HG02610 (cell line): ENCODE results near the gene TKFC.
"Not testable (repeated sequence)": the region's sequence is repeated elsewhere in the genome, so short reads cannot be mapped to it uniquely, and the experiment has no call there.

ENCODE experiments used
- ATAC-seq: cut with Tn5 transposase; IDR thresholded peaks from one replicate; pipeline ENCODE4 v1.9.1; 2021; ENCODE audit warnings: mild to moderate bottlenecking, moderate library complexity; ENCODE audit not compliant: unreplicated experiment

The TKFC gene

DNA sequence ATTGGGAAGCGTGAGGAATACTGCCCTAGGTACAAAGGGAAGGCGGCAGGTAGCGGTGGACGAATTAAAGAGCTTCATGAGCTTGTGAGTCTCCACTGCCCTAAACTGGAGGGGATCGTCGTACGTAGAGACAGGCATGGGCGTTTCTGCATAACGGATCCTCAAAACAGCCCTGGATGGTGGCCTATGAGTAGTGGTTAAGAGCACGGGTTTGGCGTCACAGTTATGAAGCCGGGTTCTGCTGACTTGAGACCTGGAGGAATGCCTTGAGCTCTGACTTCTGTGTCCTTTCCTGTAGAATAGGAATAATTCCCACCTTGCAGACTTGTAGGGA is 29.5 kb downstream of the TKFC start:
- ATAC-seq: no peak

GRCh38 chr11:61364012-61364675 is 31.1 kb downstream of the TKFC start:
- ATAC-seq: no peak

DNA sequence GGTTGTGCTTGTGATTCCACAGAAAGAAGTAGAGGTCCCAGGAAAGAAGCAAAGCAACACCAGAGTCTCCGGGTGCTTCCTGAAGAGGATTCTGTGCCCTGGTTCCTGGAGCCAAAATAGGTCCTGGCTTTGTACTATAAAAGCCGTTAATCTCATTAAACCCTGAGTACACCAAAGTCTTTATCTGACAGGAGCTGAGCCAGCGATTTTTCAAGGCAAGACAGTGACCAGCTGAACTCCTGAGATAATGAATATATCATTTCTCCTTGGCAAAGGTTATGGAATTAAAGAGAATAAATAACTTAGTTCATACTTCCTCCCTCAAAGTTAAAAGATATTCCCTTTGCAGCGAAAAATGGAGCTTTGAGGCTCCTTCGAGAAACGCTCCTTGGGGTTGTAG is 34.4 kb downstream of the TKFC start:
- no peak for ATAC-seq

- ATAC-seq: no peak
Observed at GRCh38 chr11:61368646-61369045, 35.6 kb downstream of the TKFC start.

- peak; percentile 73 for ATAC-seq
Observed at GRCh38 chr11:61369372-61370348, 36.6 kb downstream of the TKFC start.

- no peak for ATAC-seq
Observed at GRCh38 chr11:61370349-61371005, 37.4 kb downstream of the TKFC start.

DNA sequence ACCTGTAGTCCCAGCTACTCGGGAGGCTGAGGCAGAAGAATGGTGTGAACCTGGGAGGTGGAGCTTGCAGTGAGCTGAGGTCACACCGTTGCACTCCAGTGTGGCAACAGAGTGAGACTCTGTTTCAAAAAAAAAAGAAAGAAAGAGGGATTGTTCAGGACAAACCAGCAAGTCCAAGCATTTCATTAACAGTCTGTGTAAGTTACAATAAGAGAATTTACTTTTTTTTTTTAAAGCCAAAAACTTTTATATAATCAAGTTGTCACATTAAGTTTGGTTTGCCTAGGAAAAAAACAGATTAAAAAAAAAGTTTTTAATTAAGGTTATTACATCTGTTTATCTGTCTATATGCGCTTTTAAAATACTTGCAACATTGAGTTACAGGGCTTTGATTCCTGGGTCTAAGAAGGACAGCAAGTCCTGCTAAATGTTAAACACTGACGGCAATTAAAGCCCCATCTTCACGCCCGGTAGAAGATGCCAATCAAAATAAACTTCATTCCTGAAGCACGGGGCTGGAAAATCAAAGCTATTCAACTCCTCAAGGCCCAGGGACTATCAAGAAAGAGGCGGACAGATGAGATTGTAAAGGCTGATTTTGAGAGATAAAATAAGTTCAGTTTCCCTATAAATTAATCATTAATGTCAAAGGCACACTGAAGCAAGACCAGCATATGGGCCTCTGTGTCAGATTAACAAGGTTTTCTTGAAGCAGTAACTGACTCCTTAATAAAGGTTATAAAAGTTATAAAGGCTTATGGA is 39.8 kb downstream of the TKFC start:
- no peak for ATAC-seq

DNA sequence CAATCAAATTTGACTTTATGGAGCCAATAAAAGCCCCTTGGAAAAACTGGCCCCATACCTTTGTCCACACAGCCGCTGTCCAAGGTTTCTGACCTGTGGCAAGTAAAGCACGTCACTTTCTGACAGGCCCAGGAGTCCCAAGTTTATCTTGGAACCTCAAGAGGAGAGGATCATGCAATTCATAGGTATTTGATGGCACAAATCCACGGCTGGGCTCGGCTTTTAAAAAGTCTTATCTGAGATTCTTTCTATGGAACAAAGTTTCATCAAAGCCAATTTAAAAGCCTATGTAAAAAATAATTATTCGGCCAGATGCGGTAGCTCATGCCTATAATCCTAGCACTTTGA is 42.7 kb downstream of the TKFC start:
- ATAC-seq: no peak

DNA sequence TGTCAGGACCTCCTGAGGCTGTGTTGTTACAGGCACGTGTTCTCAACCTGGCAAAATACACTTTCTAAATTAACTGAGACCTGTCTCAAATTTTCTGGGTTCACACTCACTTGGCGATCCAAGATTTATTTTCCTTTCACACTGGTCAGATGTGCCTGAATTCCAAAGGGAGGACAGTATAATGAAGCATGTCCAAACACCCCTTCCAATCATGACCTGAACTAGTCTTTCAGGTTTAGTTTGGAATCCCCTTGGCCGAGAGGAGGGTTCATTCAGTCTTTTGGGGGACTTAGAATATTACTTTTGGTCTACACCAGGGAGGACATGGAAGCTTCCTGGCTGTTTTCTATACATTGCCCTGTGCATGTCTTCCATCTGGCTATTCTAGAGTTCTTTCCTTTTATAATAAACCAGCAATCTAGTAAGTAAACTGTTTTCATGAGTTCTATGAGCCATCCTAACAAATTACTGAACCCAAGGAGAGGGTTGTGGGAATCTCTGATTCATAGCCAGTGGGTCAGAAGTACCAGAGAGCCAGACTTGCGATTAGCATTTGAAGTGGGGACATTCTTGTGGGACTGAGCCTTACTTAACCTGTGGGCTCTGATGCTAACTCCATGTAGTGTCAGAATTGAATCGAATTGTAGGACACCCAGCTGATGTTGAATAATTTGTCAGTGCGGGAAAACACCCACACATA is 44.6 kb downstream of the TKFC start:
- no peak for ATAC-seq

DNA sequence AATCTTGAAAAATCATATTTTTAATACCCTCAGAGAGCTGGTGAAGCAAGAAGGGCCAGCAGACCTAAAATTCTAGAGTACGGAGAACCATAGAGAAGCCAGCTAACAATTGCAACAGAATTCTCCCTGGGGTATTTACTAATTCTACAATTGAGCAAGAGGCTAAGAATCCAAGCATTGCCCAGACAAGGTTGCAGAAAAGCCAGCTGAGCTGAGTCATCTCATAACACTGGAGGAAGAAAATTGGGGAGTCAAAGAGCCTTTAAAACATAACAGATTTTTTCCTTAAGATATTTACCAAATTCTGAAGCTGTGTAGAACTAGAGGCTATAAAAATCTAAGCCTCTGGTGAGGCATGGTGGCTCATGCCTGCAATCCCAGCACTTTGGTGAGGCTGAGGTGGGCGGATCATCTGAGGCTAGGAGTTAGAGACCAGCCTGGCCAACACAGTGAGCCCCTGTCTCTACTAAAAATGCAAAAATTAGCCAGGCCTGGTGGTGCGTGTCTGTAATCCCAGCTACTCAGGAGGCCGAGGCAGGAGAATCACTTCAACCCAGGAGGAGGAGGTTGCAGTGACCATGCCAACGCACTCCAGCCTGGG is 45.8 kb downstream of the TKFC start:
- no peak for ATAC-seq

GRCh38 chr11:61380884-61381283 is 47.9 kb downstream of the TKFC start:
- ATAC-seq: no peak

- ATAC-seq: not testable (repeated sequence)
Observed at GRCh38 chr11:61383859-61384258, 50.8 kb downstream of the TKFC start.

DNA sequence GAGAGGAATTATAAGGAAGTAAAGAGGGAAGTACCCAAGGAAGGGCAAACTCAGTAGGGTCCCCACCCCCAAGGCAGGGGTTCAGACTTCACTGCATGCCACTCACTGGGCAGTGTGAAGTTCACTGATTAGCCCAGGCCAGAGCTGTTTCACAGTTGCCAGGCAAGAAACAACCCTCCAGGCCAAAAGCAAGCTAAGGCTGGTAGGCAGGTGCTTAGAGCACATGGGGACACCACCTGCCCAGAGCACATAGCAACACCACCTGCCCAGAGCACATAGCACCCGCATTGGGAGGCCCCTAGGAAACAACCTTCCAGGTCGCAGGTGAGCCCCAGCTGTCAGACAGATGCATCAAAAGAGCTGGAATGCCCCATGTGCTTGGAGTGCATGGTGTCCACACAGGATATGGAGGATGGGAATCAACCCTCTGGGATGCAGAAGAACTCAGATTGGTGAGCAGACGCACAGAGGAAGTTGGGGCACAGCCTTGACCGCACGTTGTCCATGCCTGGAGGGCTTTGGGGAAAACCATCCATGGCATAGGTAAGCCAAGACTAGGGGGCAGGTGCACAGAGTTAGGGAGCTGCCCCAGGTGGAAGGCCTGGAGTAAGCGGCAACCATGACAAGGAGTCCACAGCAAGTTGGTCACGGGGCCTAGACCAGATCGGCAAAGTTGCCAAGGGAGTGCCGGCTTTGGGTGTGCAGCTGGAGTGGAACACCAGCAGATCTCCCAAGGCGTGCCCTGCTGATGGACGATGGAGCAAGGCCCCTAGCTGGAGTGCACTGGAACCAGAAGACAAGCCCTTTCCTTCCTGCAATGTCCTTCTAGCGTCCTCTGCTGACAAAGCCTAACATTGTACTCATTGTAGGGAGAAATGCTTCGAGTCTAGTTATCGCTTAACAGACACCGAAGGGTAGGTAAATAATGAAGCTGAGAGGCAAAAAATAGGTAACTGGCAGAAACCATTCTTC is 51.5 kb downstream of the TKFC start:
- ATAC-seq: no peak

DNA sequence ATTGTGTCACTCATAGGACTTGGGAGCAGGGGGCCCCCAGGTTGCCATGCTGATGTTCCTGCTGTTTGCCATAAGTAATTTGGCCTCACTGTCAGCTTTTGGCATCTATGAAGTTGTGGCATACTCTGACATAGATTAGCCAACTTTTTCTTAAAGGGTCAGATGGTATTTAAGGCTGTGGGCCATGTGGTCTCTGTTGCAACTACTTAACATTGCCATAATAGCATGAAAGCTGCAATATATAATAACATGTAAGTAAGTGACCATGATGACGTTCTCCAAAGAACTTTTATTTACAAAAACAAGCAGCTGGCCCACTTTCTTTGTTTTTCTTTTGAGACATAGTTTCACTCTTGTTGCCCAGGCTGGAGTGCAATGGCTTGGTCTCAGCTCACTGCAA is 57.1 kb downstream of the TKFC start:
- ATAC-seq: no peak

DNA sequence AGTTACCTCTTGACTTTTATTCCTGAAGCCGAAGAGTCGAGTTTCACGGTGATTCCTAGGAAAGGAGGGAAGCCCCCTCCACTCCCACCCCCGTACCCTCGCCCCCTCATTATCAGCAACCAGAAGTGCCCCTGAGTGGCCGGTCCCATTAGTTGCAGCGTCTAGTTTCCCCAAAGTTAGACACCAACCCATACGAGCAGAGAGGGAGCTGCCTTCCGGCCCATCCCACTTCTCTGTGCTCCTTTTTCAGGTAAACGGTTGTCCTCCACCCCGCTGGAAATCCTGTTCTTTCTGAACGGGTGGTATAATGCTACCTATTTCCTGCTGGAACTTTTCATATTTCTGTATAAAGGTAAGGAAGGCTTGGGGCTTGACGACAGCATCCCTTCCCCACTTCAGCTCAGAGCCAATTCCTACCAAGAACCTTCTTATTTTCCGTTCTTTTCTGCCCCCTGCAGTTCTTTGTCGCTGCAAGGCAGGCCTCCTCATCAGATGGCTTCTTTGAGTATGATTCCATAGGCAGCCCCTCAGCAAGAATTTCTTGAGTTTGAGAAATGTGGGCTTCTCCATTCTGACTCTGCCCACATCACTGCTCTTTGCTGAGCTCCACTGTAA is 60.1 kb downstream of the TKFC start:
- no peak for ATAC-seq
